ENCODE data around the gene LYL1.

LYL1 gene

DNA sequence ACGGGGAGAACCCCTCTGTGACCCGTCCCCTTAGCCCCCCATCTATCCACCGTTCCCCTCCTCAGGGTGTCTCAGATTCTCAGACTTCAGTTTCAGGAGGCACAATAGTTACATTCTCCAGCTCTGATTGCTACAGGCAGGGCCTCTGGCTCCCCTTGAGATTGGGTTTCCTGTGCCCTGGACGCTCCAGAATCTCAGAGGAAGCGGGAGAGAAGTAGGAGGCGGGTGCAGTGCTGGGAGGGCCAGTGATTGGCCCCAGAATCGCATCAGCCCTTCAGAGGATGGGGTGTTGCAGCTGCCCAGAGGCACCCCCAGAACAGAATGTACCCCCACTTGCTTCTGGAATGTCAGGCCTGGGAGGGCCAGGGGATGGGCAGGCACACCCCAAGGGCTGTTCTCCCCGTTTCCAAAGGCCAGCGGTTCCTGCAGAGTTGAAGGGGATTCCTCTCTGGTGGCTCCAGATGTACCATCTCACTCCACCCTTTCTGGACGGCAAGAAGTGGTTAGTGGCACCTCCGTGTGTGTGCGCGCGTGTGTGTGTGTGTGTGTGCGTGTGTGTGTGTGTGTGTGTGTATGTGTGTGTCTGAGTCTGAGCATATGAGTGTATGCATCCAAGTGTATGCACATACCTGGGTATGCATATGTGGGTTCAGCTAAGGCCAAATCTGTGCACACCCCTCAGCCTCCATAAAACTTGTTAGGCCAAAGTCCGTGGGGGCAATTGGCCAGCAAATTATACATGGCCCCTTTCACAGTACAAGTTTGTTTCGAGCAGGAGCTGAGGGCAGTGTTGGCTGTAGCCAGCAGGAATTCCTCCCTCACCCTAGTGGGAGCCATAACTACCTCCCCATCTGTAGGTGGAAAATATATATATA is 35.5 kb downstream of the LYL1 start:
- no peaks in the 10 kb centered on the region for H3K36me3 ChIP-seq (replicated peaks)
- in situ Hi-C loops (cut with HindIII; ENCODE audit: low pct_ligation_motif_present, low sequenced_read_pairs): no loop called here
- no peak overlapping the region for H3K27ac ChIP-seq

DNA sequence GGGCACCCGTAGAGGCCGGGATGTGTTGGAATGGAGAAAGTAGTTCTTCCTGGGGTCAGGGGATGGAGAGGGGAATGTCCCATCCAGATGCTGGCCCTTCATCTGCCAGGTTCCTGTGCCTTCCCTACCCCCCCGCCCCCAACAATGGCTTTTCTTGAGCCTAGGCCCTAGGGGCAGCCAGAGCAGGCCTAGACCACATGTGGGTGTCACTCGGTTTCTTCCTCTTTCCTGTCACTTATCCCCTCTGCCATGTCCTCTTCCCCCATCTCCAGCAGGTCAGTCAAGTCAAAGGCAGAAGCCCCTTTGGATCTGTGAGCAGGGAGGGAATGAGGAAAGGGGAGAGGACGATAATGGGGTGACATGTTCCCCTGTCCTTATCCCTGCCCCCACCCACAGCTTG is 36.4 kb downstream of the LYL1 start:
- Histone ChIP-seq H3K27me3 (replicated peaks) (no peaks in the 10 kb centered on the region), H3K4me3 (ENCODE audit: low read depth, low read length) (no peak overlapping the region), H3K36me3 (replicated peaks) (no peaks in the 10 kb centered on the region), H3K27ac (no peak overlapping the region)
- in situ Hi-C loops (cut with HindIII; ENCODE audit: low pct_ligation_motif_present, low sequenced_read_pairs): no loop called here
- TF ChIP-seq, protein P1, sequence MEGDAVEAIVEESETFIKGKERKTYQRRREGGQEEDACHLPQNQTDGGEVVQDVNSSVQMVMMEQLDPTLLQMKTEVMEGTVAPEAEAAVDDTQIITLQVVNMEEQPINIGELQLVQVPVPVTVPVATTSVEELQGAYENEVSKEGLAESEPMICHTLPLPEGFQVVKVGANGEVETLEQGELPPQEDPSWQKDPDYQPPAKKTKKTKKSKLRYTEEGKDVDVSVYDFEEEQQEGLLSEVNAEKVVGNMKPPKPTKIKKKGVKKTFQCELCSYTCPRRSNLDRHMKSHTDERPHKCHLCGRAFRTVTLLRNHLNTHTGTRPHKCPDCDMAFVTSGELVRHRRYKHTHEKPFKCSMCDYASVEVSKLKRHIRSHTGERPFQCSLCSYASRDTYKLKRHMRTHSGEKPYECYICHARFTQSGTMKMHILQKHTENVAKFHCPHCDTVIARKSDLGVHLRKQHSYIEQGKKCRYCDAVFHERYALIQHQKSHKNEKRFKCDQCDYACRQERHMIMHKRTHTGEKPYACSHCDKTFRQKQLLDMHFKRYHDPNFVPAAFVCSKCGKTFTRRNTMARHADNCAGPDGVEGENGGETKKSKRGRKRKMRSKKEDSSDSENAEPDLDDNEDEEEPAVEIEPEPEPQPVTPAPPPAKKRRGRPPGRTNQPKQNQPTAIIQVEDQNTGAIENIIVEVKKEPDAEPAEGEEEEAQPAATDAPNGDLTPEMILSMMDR (IDR thresholded peaks at IDR 0.05; ENCODE audit: low read depth, low read length, missing control alignments): no peak
- DNase-seq: no peak

More for the DNA sequence above, 35.5 kb downstream of the LYL1 start:
- H3K27me3 ChIP-seq (replicated peaks): no peaks in the 10 kb centered on the region
- H3K4me3 ChIP-seq (ENCODE audit: low read depth, low read length): no peak overlapping the region
- TF ChIP-seq, protein P1 (IDR thresholded peaks at IDR 0.05; ENCODE audit: low read depth, low read length, missing control alignments): no peak
- DNase-seq: no peak

DNA sequence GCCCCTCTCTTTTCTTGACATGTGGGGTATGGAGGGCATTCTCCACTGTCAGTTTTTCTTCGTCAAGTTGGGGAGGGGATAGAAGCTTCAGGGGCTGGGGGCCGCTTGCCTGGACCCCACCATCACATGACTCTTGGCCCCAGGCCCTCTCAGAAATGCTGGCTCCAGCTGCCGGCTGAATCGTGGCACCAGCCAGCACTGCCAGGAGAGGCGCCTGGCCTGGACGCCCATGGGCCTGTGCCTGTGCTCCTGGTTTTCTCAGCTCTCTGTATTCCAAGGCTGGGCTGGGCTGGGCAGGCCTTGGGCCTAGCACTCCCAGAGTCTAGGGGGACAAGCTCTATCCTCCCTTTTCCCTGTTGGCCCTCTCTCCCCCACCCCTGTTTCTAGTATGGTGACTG is 38.6 kb downstream of the LYL1 start:
- no peak overlapping the region for H3K27ac ChIP-seq
- H3K27me3 ChIP-seq (replicated peaks): no peaks in the 10 kb centered on the region
- TF ChIP-seq, protein P1 (IDR thresholded peaks at IDR 0.05; ENCODE audit: low read depth, low read length, missing control alignments): no peak
- DNase-seq: no peak
- no peaks in the 10 kb centered on the region for H3K36me3 ChIP-seq (replicated peaks)
- in situ Hi-C loops (cut with HindIII; ENCODE audit: low pct_ligation_motif_present, low sequenced_read_pairs): no loop called here
- H3K4me3 ChIP-seq (ENCODE audit: low read depth, low read length): no peak overlapping the region

DNA sequence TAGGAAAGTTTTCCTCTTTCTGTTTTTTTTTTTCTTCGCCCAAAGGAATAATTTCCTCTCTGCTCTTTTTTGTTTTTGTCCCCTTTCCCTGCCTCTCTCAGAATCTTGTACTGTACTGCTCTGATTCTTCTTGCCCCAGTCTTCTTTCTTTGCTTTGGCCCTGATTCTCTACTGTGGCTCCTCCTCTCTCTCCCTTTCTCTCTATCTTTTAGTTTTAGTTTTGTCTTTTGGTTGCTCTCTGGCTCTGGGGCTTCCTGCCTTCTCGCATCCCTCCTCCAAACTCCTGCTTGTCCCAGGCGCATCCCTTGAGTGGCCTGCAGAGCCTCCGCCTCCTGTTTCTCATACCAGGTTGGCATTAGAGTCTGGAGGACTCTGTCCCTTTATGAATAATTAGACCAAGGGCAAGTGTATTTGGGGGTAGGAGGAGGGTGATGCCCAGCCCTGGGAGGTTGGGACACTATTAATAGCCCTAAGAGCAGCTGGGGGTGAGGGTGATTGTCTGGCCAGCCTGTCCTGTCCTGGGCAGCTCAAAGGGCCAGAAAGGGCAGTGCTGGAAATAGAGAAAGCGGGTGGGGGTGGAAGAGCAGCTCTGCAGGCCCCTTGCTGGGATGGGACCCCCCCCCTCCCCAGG is 39.1 kb downstream of the LYL1 start:
- Histone ChIP-seq H3K27me3 (replicated peaks) (no peaks in the 10 kb centered on the region), H3K36me3 (replicated peaks) (no peaks in the 10 kb centered on the region), H3K4me3 (ENCODE audit: low read depth, low read length) (no peak overlapping the region), H3K27ac (no peak overlapping the region)
- in situ Hi-C loops (cut with HindIII; ENCODE audit: low pct_ligation_motif_present, low sequenced_read_pairs): no loop called here
- TF ChIP-seq, protein P1 (IDR thresholded peaks at IDR 0.05; ENCODE audit: low read depth, low read length, missing control alignments): no peak
- DNase-seq: no peak

DNA sequence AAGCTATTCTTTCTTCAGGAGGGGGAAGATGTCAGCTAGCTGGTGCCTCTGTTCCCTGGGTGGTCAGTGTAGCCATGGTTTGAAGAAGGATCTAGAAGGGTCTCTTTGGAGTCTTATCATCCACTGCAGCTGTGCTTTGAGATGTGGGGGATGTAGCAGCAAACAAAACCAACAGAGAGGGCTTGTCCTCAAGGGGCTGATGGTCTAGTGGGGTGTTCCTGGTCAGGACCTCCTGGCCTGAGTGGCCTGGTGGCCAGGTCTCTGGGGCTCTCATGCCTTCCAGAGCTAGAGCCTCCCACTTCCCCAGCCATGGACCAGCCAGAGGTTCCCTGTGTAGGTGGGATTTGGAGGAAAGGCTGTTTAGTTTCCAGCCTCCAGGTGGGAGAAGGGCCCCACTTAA is 40.3 kb downstream of the LYL1 start:
- Histone ChIP-seq H3K4me3 (ENCODE audit: low read depth, low read length) (no peak overlapping the region), H3K36me3 (replicated peaks) (no peaks in the 10 kb centered on the region), H3K27me3 (replicated peaks) (no peaks in the 10 kb centered on the region), H3K27ac (no peak overlapping the region)
- in situ Hi-C loops (cut with HindIII; ENCODE audit: low pct_ligation_motif_present, low sequenced_read_pairs): no loop called here
- DNase-seq: no peak
- TF ChIP-seq, protein P1 (IDR thresholded peaks at IDR 0.05; ENCODE audit: low read depth, low read length, missing control alignments): no peak
